Measurements from ENCODE around the gene PPP4R1.

Gene PPP4R1

DNA sequence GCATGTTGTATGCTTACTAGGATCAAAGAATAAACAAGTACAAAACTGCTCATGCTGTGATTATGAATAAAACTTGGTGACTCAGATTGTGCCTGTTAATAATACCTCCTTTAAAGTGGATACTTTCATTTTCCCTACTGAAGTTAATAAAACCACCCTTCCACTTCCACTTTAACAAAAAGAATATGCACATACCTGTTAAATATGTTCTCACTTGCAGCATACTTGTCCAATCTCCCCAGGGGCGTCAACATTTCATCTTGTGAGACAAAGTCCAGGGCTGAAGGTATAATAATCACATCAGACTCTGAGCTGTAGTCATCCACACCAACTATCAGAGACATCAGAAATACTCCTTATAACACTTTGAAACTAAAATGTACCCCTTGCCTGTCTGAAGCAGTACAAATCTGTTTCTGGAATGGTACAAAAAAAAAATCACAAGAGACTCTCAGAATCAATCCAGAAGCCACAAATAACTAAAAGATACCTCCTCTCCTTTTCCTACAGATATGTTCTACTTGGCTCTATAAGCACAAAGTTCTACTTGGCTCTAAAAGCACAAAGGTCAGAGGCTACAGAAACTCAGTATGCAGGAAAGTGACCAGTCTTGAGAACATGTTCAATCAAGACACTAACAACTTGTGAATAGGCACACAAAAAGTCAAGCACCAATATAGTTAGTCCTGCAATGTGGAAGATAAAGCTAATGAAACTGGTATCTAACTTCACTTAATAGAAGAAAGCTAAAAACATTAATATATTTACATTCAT lies 19.3 kb downstream of the PPP4R1 start:
- DNase-seq: no peak

DNA sequence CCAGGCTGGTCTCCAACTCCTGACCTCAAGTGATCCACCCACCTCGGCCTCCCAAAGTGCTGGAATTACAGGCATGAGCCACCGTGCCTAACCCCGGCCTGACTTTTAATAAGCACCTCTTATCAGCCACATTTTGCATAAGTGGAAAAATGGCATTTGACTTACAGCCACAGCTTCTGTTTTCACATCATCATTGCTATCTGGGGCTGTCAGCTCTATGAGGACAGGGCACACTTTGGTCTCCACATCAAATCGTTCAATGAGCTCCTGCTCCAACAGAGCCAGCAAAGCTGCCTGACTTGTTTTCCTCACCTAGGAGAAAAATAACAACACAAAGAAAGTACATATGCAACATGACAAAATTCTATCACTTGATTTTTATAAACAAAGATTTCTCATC lies 26.4 kb downstream of the PPP4R1 start:
- no peak for DNase-seq

DNA sequence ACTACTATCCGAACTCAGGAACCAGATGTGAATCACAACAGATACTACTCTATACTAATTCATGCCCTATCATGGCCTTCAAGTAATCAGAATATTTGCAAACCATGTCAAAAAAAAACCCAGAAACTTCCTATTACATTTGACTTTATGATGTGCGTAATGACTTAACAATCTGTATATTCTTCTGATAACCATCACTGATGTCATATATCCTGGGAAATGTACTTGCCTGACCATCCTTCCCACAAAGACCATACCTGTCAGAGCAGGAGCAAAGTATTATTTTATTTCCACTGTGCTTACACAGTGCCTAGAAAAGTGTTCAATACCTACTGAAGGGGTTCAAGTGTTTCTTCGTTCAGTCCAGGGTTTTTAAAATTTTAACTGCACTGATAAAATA lies 27.5 kb downstream of the PPP4R1 start:
- DNase-seq: no peak

DNA sequence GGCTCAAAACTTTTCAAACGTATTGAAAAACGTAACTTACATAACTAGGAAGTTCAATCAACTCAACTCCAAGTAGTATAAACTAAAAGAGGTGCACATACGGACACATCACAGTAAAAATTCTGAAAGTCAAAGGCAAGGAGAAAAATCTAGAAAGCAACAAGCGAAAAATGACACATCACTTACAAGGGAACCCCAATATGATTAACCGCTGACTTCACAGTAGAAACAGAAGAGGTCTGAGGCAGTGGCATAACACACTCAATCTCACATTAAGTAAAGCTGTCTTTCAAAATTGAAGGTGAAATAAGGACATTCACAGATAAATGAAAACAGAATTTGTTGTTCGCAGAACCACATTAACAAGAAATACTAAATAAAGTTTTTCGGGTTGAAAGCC lies 32.7 kb downstream of the PPP4R1 start:
- no peak for DNase-seq

DNA sequence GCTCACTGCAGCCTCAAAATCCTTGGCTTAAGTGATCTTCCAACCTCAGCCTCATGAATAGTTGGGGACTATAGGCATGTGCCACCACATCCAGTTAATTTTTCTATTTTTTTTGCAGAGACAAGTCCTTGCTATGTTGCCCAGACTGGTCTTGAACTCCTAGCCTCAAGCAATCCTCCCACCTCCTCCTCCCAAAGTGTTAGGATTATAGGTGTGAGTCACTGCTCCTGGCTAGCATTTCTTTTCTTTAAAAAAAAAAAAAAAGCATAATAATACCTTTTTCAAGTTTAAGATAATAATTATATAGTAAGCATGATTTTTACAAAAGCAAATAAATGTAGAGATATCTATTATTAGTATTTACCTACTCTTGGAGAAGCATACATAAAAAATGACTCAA lies 36.1 kb downstream of the PPP4R1 start:
- no peak for DNase-seq

DNA sequence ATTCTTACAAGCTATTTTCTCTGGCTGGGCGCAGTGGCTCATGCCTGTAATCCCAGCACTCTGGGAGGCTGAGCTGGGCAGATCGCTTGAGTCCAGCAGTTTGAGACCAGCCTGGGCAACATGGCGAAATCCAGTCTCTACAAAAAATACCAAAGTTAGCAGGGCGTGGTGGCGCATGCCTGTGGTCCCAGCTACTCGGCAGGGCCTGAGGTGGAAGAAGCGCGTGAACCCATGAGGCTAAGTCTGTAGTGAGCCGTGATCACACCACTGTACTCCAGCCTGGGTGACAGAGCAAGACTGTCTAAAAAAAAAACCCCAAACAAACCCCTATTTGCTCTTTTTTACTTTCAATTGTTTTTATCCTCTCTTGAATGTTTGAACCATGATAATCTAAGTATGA lies 37.0 kb downstream of the PPP4R1 start:
- no peak for DNase-seq

DNA sequence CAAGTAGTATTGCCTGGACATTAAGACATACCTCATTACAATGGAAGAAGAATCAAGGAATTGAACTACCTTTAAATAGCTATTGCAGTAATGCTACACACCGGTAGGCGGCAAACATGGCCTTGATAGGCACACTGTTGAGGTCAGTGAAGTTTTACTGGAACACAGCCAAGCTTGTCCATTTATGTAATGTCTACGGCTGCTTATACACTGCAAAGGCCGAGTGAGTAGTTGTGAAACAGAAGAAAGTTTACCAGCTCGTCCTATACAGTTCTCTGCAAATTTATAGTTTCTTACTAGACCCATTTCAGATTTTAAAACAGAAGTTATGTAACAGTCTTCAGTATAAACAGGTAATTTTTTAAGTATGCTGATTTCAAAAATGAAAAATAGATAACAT lies 38.8 kb downstream of the PPP4R1 start:
- DNase-seq: no peak

DNA sequence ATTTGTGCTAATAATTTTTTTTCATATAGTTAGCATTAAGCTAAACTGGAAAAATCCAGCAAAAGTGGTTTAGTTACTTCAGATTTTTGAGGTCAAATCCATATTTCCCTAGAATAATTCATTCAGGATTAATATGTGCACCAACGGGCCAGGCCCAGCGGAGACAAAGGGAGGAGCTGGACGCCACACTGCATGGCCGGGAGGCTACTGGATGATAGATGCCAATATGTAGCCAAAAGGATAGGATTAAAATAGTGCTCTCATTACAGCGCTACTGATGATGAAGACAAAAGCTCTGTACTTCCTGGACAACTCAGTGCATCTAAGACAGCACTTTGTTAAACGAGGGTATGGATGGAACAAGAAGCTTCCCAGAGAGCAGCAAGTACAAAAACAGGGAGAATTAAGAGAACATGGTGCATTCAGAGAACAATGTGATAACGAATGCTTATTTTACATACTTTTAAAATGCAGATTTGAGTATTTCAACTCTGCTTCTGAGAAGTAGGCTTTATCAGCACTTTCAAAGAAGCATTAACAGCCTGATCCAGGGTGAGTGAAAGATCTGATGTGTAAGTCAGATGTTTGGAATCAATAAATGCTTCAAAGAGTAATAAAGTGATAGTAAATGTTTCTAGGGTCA lies 39.8 kb downstream of the PPP4R1 start:
- no peak for DNase-seq

DNA sequence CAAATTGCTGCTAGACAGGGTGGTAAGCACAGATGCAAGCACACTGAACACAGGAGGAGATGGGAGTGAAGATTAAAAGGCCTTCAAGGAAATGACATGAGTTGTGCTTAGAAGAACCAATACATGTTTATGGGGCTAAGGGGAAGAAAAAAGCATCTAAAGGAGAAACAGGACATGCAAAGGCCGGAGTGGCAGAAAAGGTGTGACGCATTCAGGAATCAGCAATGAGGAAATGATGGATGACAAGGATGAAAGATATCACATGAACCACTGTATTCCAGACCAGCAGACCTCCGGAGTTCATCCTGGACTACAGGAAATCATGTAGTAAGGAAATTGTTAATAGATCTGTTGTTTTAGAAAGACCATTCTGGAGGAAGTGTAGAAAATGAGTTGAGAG lies 42.8 kb downstream of the PPP4R1 start:
- DNase-seq: no peak

DNA sequence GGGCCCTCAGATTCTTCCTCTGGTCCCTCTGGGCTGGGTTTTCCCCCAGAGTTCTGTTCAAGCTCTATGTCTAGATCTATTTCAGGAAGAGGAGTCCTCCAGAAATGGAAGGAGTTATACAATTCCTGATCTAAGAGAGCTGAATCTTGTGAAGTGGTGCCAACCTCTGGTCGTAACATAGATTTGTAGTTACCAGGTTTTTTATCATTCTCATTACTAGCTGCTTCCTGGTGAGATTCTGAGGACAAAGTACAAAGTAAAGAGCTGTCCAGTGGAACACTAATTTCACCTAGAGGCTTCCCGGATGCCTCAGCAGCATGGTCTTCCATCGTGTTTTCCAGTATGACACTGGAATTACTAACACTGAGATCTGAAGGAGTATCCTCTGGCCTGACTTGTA lies 44.1 kb downstream of the PPP4R1 start:
- DNase-seq: no peak

DNA sequence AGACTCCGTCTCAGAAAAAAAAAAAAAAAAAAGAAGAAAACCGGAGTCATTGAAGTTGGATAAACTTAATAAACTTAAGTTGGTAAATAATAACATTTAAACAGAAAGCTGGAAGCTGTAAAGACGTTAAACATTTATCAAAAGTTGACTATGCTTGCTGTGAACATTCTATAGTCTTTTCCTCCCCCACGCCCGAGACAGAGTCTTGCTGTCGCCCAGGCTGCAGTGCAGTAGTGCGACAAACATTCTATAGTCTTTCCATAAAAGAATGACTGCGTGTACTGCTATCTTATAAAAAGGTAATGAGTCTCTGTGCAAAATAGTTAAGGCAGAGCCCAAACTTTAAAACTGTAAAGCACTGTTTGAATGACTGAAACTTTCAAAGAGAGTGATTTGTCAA lies 45.2 kb downstream of the PPP4R1 start:
- DNase-seq: no peak

DNA sequence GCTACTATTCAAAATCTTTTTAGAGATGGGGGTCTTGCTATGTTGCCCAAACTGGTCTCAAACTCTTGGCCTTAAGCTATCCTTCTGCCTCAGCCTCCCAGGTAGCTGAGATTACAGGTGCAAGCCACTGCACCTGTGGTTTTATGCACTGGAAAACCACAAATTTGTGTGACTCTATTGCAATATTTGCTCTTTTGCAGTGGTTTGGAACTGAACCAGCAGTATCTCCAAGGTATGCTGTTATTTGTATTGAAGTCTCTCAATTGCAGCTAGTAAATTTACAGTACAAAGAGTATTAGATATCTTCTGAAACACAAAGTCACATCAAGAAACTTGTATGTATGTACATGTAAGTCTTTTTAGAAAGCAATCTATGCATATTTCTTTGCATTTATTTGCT lies 46.2 kb downstream of the PPP4R1 start:
- no peak for DNase-seq

DNA sequence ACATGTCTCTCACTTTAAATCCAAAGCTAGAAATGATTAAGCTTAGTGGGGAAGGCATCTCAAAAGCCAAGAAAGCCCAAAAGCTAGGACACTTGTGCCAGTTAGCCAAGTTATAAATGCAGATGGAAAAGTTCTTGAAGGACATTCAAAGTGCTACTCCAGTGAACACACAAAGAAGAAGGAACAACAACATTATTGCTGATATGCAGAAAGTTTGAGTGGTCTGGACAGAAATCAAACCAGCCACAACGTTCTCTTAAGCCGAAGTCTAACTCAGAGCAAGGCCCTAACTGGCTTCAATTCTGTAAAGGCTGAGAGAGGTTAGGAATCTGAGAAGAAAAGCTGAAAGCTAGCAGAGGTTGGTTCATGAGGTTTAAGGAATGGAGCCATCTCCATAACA lies 49.0 kb downstream of the PPP4R1 start:
- no peak for DNase-seq

DNA sequence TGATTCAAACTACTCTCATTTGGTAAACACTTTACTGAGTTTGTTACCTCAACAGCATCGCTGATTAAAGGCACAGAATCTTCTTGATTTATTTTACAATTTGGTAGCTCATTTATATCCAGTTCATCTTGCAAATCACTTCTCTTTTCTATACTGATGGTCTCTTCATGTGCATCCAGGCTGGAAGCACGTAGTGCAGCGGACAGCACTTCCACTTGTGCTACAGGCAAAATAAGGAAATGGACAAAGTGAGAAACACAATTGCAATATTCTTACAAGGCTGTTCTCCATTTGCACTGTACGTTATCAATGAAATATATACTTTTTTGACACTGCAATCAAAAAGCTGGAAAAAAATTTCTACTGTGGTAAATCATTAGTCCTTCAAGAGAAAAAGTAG lies 51.0 kb downstream of the PPP4R1 start:
- DNase-seq: no peak

DNA sequence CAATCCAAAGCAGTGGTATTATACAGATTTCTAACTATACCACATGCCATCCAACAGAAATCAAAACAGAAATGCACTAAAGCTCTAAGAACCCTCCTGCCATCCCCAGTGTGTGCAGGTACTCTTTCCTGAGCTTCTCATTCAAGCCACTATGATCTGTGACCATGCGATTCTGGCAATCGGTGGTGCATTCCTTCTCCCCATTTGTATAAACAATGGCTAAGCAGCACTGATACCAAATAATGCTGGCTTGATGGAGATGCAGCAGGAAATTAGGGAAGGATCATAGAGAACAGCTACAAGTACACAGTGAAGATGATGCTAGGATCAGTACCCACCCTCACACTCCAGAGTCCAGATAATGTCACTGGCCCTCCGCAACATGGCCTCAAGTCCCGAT lies 51.8 kb downstream of the PPP4R1 start:
- DNase-seq: no peak

DNA sequence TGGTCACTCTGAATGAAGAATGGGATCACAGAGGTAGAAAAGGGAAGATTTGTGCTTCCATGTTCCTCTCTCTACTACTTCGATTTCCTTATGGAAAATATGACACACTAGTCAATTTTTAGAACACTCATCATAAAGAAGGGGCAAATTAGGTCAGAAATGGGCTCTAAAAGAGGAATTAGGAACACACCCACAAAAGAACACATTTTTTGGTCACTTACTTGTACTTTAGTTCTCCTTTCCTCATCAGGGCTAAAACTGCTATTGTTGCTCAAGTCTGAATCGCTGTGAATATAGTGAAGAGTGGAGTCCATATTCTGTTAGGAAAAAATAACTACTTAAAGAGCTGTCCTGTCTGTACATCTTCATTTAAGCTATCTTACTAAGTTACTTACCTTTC lies 52.6 kb downstream of the PPP4R1 start:
- no peak for DNase-seq

DNA sequence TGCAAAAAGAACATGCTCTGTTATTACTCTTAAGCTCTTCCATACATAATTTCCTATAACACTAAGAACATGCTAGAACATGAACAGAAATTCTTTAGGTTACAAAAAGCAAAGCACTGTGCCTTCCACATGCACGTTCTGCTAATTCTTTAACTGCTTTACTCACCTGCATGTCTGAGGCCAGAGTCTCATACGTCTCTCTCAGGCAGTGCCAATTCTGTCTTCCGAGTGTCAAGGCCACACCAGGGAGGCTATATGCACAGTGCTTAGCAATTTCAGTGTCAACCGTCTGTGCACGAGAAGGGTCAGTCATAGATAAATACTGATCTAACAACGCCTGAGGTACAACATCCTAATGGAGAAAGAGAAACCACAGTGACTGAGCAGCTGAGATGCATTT lies 55.1 kb downstream of the PPP4R1 start:
- no peak for DNase-seq

DNA sequence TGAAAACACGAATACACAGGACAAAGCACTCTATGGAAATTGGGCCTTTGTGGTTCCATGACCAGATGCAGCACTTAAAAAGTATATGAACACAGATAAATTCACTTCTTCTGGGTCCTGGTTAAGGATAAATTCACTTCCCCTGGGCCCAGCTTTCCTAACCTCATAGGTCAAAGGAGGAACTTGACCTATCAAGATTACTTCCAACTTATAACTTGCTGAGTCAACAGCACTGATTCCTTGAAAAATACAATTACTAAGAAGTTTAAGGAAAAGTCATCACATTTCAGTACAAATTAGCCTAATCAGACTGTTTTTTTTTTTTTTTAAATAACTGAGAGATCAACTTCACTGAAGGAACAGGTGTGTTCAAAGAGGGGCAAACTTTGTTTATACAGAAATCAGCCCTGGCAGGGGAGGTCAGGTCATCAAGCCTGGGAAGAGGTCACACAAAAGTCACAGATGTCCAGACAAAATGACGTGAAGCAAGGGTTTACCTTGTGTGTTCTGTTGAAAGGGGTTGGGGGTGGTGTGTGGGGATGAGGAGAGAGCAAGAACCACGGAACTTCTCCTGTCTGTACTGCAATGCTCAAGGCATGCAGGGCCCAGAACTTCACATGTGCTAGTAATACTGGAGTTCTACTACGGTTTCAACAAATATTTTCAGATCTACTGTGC lies 55.8 kb downstream of the PPP4R1 start:
- no peak for DNase-seq

DNA sequence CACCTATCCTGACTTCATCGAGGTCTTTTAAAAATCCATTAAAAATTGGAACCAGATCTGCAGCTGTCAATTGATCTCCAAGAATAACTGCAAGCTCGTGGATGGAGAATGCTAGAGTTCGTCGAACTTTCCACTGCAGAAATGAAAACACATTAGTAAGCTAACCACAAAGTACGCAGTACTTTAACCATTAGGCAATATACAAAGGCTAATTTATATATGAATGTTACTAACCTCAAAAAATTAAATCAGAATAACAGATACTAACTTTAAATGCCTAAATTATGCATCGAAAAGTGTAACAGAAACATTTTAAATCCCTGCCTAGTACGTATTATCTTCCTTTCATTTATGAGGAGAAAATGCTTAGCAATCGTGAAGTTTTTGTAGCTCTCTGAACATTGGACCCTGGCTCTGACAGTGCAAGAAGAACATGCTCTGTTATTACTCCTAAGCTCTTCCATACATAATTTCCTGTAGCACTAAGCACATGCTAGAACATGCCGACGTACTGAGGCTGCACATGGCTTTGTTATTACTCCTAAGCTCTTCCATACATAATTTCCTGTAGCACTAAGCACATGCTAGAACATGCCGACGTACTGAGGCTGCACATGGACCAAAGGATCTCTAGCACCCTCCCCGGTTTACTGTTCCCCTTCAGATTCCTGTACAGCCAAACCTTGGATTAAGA lies 57.0 kb downstream of the PPP4R1 start:
- no peak for DNase-seq

DNA sequence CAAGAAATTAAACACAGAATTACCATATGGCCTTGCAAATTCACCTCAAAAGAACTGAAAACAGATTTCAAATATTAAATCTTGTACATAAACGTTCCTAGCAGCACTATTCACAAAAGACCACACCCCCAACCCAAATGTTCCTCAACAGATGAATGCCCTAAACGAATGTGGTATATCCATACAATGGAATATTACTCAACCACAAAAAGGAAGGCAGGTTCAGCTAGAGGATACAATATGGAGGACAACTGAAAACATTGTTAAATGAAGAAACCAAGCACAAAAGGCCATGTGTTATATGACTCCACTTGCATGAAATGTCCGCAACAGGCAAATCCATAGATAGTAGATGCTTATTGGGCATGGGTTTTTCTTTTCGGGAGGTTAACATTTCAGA lies 61.7 kb downstream of the PPP4R1 start:
- DNase-seq: no peak

DNA sequence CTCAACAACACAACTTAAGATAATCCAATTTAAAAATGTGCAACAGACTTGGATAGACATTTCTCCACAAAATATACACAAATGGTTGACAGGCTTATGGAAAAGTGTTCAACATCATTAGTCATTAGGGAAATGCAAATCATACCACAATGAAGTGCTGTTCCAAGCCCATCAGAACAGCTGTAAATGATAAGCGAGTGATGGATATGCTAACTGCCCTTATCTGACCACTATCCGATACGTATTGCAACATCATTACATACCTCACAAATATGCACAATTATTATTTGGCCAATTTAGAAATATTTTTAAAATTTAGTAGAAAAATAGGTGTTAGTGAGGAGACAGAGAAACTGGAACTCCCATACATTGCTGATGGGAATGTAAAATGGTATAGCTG lies 62.2 kb downstream of the PPP4R1 start:
- no peak for DNase-seq

DNA sequence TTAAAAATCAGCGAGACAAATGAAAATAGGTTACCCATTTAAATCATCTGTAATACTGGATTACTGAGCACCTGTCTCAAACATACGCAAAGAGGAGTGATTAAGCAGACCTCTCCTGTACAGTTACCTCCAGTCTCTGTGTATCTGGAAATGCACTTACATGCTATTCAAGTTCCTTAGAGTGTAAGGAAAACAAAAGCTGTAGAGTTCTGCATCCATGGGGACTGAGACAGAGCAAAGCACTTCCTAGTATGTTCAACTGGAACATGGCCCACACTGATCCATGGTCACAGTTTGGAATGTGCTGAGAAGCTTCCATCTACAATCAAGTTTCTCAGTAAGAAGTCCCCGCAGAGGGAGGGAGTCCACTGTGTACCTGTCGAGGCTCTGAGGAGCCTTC lies 63.9 kb downstream of the PPP4R1 start:
- DNase-seq: no peak

DNA sequence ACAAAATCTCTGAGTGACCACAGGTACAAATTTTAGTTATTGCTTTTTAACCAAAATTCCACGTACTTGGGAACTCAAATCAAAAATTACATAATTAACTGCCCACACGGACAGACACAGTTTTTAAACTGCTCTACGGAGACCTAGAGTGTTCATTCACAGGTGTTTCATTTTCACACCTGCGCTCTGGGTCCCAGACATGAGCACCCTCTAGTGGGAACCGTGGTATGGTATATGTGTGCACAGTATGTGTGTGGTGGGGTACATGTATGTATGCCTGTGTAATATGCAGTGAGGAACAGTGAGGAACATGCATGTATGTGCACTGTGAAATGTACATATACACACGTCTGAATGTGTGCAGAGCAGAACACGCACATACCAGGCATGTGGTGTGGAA lies 65.0 kb downstream of the PPP4R1 start:
- DNase-seq: no peak

DNA sequence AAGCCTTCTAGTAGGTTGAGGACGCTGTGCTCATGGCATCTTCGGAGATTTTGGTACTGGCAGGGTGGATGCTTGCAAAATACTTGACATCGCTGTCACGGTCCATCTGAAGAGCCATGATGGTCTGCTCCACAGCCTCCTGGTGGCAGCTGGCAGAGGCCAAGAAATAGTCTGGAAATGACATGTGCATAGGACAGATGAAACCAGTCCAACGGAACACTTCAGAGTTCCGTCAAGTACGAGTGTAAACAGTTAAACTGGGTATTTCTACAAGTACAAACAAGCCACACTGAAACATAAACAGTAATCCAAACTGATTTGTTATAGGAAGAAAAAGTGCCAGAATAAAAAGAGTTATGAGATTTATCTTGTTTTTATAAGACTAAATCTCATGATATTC lies 66.6 kb downstream of the PPP4R1 start:
- no peak for DNase-seq

All from stimulated activated CD4-positive, alpha-beta T cell treated with anti-CD3 and anti-CD28 coated beads, Interleukin-4, amount 100 ng/mL, for 4 hours (primary cell).